Sigmoid colon (tissue), 7 donors: ENCODE measurements around the gene ZNF433. TPM values are rescaled to one million over a fixed set of nuclear protein-coding genes. Genes with fewer than 3 reads are reported as not detected.

ENCODE experiments used
- DNase-seq: peaks from one replicate; pipeline ENCODE4 v3.0.0-alpha.2; 2019
- H3K27ac ChIP-seq, 4 donors: fragments of 200-600 bp; sonication (generic); one replicate each; pipeline ENCODE4 v1.5.1; 2016 to 2019; ENCODE audit warnings: mild to moderate bottlenecking in 1 of 4
- H3K27me3 ChIP-seq, 3 donors: fragments of 200-600 bp; sonication (generic); one replicate each; pipeline ENCODE4 v1.5.1; 2019; ENCODE audit warnings: mild to moderate bottlenecking in 1 of 3
- H3K36me3 ChIP-seq, 4 donors: fragments of 200-600 bp; sonication (generic); one replicate each; pipeline ENCODE4 v1.5.1; 2016 to 2019
- H3K4me1 ChIP-seq, 4 donors: fragments of 200-600 bp; sonication (generic); one replicate each; pipeline ENCODE4 v1.5.1; 2017 to 2019
- H3K4me3 ChIP-seq, 4 donors: fragments of 200-600 bp; sonication (generic); one replicate each; pipeline ENCODE4 v1.5.1; 2017 to 2019; ENCODE audit warnings: mild to moderate bottlenecking in 2 of 4, moderate library complexity in 1 of 4
- H3K9me3 ChIP-seq, 4 donors: fragments of 200-600 bp in 3 of 4; sonication (generic) in 3 of 4; one replicate each; pipeline versions ENCODE4 v1.5.1 to v1.6.1; 2013 to 2019
- CTCF ChIP-seq, 4 experiments: fragments of 450-650 bp in 3 of 4; fragments of 200-600 bp in 1 of 4; IDR thresholded peaks; one replicate each; pipeline ENCODE4 v1.5.1; 2016 to 2019; ENCODE audit warnings: antibody characterized with exemption in 4 of 4, mild to moderate bottlenecking in 3 of 4, moderate library complexity in 2 of 4
- EP300 ChIP-seq, 4 donors: sonication (generic); formaldehyde crosslinking; IDR thresholded peaks; one replicate each; pipeline ENCODE4 v1.6.1; 2017; ENCODE audit warnings: antibody characterized with exemption in 4 of 4
- POLR2A ChIP-seq, 2 donors: fragments of 450-650 bp; IDR thresholded peaks; one replicate each; pipeline ENCODE4 v1.6.1; 2016; ENCODE audit warnings: antibody characterized with exemption in 2 of 2, mild to moderate bottlenecking in 2 of 2, moderate library complexity in 2 of 2
- POLR2AphosphoS5 ChIP-seq, 4 donors: sonication (generic); formaldehyde crosslinking; IDR thresholded peaks; one replicate each; pipeline ENCODE4 v1.6.1; 2017; ENCODE audit warnings: antibody characterized with exemption in 4 of 4
- WGBS, 2 donors: extraction: QIAGEN DNeasy Blood & Tissue Kit; methylation state at CpG; one replicate each; pipeline ENCODE4 v1.1.7; 2013; 5-methylcytosine and 5-hydroxymethylcytosine counted together
- intact Hi-C: fragments of 100-400 bp; cut with DNase I; formaldehyde crosslinking; loops from one replicate; pipeline ENCODE4 v1.15.1; 2023
- polyA plus RNA-seq, 3 donors: library from polyadenylated mRNA; stranded (reverse); fragments of 200-250 nt; gene quantifications; one replicate each; pipeline ENCODE4 v1.2.3, GENCODE V29; 2013
- total RNA-seq, 4 donors: library from RNA; depleted of rRNA; stranded (reverse); fragments of >200 nt; gene quantifications; one replicate each; pipeline ENCODE4 v1.1.0, GENCODE V29; 2016
- donor health status: healthy with polysubstance abuse.
- donor health status: Bipolar disorder and iron deficiency.
- donor health status: healthy.

Gene ZNF433
- total and polyA plus RNA-seq, 7 donors: 1.2 to 16.9 (median 2.9) TPM

- H3K27ac ChIP-seq: no peak overlapping the region
- H3K4me3 ChIP-seq: no peak overlapping the region
- H3K4me1 ChIP-seq: peaks cover 0 to 12% (median 9%) of the 10 kb centered on the region in 4 donors
- peaks cover 9 to 22% (median 16%) of the 10 kb centered on the region in 4 donors for H3K9me3 ChIP-seq
- H3K36me3 ChIP-seq: peaks cover 0 to 16% (median 0%) of the 10 kb centered on the region in 4 donors
- 98% methylated on average over 2 of the region's 2 CpGs for WGBS, 2 donors
- TF ChIP-seq CTCF (IDR thresholded peaks at IDR 0.05) (no peak), POLR2AphosphoS5 (IDR thresholded peaks at IDR 0.05) (no peak), POLR2A (IDR thresholded peaks at IDR 0.05) (no peak), EP300 (IDR thresholded peaks at IDR 0.05) (no peak)
- DNase-seq: no peak
- no peaks in the 10 kb centered on the region for H3K27me3 ChIP-seq
- intact Hi-C loops: no loop called here
These were observed 12.4 kb upstream of the ZNF433 start for GRCh38 chr19:12047868-12048267.

DNA sequence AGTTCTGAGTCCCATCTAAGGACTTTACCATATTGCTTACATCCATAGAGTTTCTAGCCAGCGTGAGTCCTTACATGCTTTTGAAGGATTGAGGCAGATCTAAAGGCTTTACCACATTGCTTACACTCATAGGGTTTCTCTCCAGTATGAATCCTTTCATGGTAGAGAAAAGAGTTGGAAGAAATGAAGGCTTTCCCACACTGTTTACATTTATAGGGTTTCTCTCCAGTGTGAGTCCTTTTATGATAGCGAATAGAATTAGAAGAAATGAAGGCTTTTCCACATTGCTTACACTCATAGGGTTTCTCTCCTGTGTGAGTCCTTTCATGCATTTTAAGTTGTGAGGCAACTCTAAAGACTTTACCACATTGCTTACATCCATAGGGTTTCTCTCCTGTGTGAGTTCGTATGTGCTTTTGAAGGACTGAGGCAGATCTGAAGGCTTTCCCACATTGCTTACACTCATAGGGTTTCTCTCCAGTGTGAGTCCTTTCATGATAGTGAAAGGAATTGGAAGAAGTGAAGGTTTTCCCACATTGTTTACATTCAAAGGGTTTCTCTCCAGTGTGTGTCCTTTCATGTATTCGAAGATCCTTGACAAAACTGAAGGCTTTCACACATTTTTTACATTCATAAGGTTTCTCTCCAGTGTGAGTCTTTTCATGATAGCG lies 8.4 kb upstream of the ZNF433 start:
- no peak for TF ChIP-seq POLR2AphosphoS5 (IDR thresholded peaks at IDR 0.05)
- no peak for TF ChIP-seq CTCF (IDR thresholded peaks at IDR 0.05)
- no peak for TF ChIP-seq EP300 (IDR thresholded peaks at IDR 0.05)
- no peak for TF ChIP-seq POLR2A (IDR thresholded peaks at IDR 0.05)
- no peak for DNase-seq
- Histone ChIP-seq H3K36me3 (peaks cover 0 to 16% (median 0%) of the 10 kb centered on the region in 4 donors), H3K4me3 (no peak overlapping the region), H3K4me1 (no peaks in the 10 kb centered on the region), H3K9me3 (peaks cover 9 to 25% (median 16%) of the 10 kb centered on the region in 4 donors), H3K27ac (no peak overlapping the region), H3K27me3 (no peaks in the 10 kb centered on the region)
- intact Hi-C loops: no loop called here
- 94 to 96% methylated on average over 5 of the region's 5 CpGs for WGBS, 2 donors

- no peak for TF ChIP-seq POLR2AphosphoS5 (IDR thresholded peaks at IDR 0.05)
- no peak for TF ChIP-seq EP300 (IDR thresholded peaks at IDR 0.05)
- no peak for TF ChIP-seq POLR2A (IDR thresholded peaks at IDR 0.05)
- no peak for TF ChIP-seq CTCF (IDR thresholded peaks at IDR 0.05)
- Histone ChIP-seq H3K27ac (no peak overlapping the region), H3K4me3 (no peak overlapping the region)
These were observed 7.4 kb upstream of the ZNF433 start for GRCh38 chr19:12042893-12043292.

GRCh38 chr19:12034620-12035019 lies 859 bp downstream of the ZNF433 start:
- peaks cover 0 to 15% (median 14%) of the 10 kb centered on the region in 4 donors for H3K4me1 ChIP-seq
- intact Hi-C loops: loop anchor here (10.0 kb wide), 1 partner anchor 70 kb away; the partner anchor contains the start of gene ZNF763
- no peaks in the 10 kb centered on the region for H3K9me3 ChIP-seq
- peak overlapping the region; percentile 84 to 90 (median 88) for H3K27ac ChIP-seq
- no peaks in the 10 kb centered on the region for H3K27me3 ChIP-seq
- no peaks in the 10 kb centered on the region for H3K36me3 ChIP-seq
- TF ChIP-seq EP300 (IDR thresholded peaks at IDR 0.05): no peak
- TF ChIP-seq POLR2AphosphoS5 (IDR thresholded peaks at IDR 0.05): no peak
- no peak for TF ChIP-seq POLR2A (IDR thresholded peaks at IDR 0.05)
- TF ChIP-seq CTCF (IDR thresholded peaks at IDR 0.05): no peak
- no peak for DNase-seq
- WGBS, 2 donors: 49 to 56% methylated on average over 8 of the region's 8 CpGs
- peak overlapping the region; percentile 73 to 95 (median 88) for H3K4me3 ChIP-seq

More at GRCh38 chr19:12042893-12043292, 7.4 kb upstream of the ZNF433 start:
- Histone ChIP-seq H3K4me1 (no peaks in the 10 kb centered on the region), H3K36me3 (peaks cover 0 to 16% (median 0%) of the 10 kb centered on the region in 4 donors), H3K27me3 (no peaks in the 10 kb centered on the region), H3K9me3 (peaks cover 9 to 25% (median 16%) of the 10 kb centered on the region in 4 donors)
- DNase-seq: no peak
- intact Hi-C loops: no loop called here
